Raji (cell line): ENCODE results near the gene ABCB10.

Experiments
- POLR2A ChIP-seq: IDR thresholded peaks from 2 replicates; pipeline ENCODE4 v1.6.1; 2011; ENCODE audit warnings: low read depth, low read length, control low read depth; ENCODE audit not compliant: insufficient read depth

ABCB10 gene

DNA sequence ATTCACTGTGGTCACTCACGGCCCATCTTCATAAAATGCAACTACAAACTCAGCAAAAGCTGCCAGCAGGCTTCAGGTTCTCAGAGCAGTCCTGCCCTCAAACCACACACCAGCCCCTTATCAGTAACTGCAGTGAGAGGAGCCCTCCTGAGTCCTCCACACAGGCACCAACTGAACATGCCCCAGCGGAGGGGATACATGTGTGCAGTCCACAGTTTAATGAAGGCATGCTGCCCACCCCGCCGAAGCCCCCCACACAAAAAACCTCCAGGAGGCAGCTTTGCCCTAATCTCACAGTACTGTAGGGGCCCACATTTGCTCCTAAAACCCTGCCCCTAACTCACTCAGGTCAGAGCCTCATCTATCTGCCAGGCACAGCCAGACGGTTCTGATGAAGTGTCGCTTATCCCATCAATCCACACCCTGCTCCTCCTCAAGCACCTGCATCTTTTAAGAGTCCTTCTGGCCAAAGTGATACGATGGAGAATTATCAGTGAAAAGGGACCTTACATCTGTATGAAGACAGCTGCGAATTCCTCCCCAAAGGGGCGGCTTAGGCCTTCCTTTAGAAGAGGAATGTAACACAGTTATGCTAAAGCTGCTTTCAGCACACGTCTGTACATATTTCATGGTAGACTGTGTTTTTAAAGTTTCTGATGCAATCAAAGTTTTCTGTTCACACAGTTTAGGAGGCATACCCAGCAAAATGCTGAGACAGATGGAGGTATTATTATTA is 3.5 kb downstream of the ABCB10 start:
- TF ChIP-seq POLR2A = no peak

DNA sequence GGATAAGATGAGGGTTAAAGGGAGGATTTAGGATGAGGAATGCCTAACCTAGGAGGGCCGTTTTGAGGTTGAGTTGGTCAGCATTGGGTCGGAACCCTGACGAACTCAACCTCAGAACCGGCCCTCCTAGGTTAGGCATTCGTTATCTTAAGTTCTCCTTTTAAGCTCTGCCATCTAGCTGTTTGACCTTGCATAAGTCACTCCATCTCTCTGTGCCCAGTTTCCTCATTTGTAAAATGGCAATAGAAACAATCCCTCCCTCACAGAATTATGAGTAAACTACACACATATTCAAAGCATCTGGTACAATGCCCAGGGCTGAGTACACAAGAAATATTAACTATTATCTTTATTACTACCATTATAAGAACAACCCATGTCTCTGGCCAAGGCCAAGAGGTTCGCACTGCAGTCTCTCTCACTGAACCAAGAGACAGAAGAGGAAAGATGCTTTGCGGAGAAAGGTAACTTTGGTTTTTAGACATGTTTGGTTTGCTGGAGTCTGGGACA is 4.8 kb downstream of the ABCB10 start:
- no peak for TF ChIP-seq POLR2A

DNA sequence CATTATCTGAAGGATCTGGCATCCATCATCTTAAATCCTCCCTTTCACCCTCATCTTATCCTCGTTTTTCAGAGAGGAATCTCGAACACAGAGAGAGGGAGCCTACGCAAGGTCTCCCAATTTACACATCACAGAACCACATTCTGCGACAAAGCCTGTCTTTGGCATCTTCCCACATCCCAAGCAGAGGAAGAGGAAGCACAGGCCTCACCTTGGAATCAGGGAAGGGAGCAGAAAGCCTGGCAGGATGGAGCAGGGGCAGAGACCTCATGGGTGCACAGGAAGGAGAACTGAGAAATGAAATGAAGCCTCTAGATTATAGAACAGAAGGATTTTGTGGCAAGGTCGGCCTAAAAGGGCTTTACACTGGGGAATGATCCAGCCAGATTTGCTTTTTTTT is 5.8 kb downstream of the ABCB10 start:
- no peak for TF ChIP-seq POLR2A

DNA sequence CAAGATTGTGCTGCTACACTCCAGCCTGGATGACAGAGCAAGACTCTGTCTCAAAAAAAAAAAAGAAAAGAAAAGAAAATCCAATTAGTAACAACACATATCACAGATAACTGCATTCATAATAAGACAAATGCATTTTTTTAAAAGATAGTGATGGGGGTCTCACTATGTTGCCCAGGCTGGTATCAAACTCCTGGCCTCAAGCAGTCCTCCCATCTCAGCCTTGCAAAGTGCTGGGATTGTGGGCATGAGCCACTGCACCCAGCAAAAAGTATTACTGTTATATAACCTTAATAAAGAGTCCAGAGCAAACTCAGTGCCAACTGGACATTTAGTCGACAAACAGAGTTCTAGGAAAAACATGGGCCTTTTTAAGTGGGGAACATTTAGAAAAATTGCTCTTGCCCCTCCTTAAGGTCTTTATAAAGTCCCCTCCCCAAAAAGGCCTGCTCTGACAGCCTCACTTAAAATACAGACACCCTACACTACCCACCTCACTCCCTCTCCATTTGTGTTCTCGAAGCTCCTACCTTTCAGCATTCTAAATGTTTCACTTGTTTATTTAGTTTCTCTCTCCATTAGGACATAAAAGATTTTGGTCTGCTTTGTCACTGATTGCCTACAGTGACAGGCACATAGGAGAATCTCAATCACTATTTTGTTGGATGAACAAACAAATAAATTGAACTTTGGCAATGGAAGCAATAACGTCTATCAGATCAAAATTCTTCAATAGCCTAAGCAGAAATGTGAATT is 7.5 kb downstream of the ABCB10 start:
- no peak for TF ChIP-seq POLR2A

DNA sequence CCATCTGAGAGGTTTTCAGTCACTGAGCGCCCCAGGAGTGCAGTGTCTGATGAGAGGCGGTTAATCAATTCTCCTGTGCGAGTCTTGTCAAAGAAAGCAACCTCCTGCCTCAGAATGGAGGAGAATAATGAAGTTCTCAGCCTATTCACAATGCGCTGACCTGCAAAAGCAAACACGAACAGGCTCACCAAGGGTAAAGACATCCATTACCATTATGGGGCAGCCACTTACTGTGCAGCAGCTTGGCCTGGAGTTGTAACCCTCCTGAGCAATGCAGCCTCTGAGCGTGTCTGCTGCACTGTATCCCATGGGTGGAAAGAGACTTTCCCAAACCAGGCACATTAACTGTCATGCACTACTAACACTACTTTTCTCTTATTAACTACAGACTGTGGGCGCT is 11.0 kb downstream of the ABCB10 start:
- no peak for TF ChIP-seq POLR2A

DNA sequence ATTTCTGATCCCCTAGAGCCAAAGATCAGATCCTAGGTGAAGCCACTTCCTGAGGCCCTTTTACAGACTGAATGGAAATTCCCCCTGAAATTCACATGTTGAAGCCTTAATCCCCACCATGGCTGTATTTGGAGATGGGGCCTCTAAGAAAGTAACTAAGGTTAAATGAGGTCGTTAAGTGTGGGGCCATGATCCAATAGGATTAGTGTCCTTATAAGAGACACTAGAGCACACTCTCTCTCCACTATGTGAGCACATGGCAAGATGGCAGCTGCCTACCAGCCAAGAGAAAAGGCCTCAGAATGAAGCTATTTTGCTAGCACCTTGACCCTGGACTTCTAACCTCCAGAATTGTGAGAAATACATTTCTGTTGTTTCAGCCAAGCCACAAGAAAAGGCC is 13.9 kb downstream of the ABCB10 start:
- TF ChIP-seq POLR2A = no peak

GRCh38 chr1:229539863-229540506 is 18.5 kb downstream of the ABCB10 start:
- no peak for TF ChIP-seq POLR2A

GRCh38 chr1:229538945-229539344 is 19.6 kb downstream of the ABCB10 start:
- no peak for TF ChIP-seq POLR2A

- no peak for TF ChIP-seq POLR2A
These were observed 20.6 kb downstream of the ABCB10 start for GRCh38 chr1:229537894-229538293.

- TF ChIP-seq POLR2A = no peak
These were observed 21.5 kb downstream of the ABCB10 start for GRCh38 chr1:229536982-229537381.

- no peak for TF ChIP-seq POLR2A
These were observed 23.3 kb downstream of the ABCB10 start for GRCh38 chr1:229535230-229535629.

GRCh38 chr1:229531326-229531725 is 27.2 kb downstream of the ABCB10 start:
- no peak for TF ChIP-seq POLR2A

GRCh38 chr1:229529639-229530038 is 28.9 kb downstream of the ABCB10 start:
- no peak for TF ChIP-seq POLR2A

GRCh38 chr1:229526695-229527094 is 31.8 kb downstream of the ABCB10 start:
- no peak for TF ChIP-seq POLR2A

- no peak for TF ChIP-seq POLR2A
These were observed 35.5 kb downstream of the ABCB10 start for GRCh38 chr1:229523052-229523451.
